KOPT-K1 (cell line): ENCODE results near the gene SMAD3.
"Not testable (repeated sequence)": the region's sequence is repeated elsewhere in the genome, so short reads cannot be mapped to it uniquely, and the experiment has no call there.

ENCODE experiments used
- H3K27ac ChIP-seq: fragments of 200-600 bp; sonication (generic); 2 replicates; pipeline ENCODE4 v1.5.1; 2016; ENCODE audit warnings: antibody characterized with exemption, mild to moderate bottlenecking, low read depth, low read length; ENCODE audit not compliant: poor library complexity, severe bottlenecking
- H3K36me3 ChIP-seq: fragments of 200-600 bp; sonication (generic); 2 replicates; pipeline ENCODE4 v1.5.1; 2017; ENCODE audit warnings: antibody characterized with exemption, mild to moderate bottlenecking, low read length, moderate library complexity; ENCODE audit not compliant: insufficient read depth
- H3K9me3 ChIP-seq: fragments of 200-600 bp; sonication (generic); 2 replicates; pipeline ENCODE4 v1.5.1; 2017; ENCODE audit warnings: antibody characterized with exemption, low read length, mild to moderate bottlenecking; ENCODE audit not compliant: insufficient read depth, poor library complexity, severe bottlenecking

The SMAD3 gene

GRCh38 chr15:67066041-67066958 is 898 bp downstream of the SMAD3 start:
- no peaks in the 10 kb centered on the region for H3K9me3 ChIP-seq
- H3K27ac ChIP-seq = peak overlapping the region; percentile 60
- H3K36me3 ChIP-seq = no peaks in the 10 kb centered on the region

- H3K36me3 ChIP-seq = no peaks in the 10 kb centered on the region
- no peaks in the 10 kb centered on the region for H3K9me3 ChIP-seq
- H3K27ac ChIP-seq = peak overlapping the region; percentile 60
Measured at GRCh38 chr15:67066959-67067853, 1.8 kb downstream of the SMAD3 start.

GRCh38 chr15:67067930-67068551 is 2.6 kb downstream of the SMAD3 start:
- H3K9me3 ChIP-seq = no peaks in the 10 kb centered on the region

DNA sequence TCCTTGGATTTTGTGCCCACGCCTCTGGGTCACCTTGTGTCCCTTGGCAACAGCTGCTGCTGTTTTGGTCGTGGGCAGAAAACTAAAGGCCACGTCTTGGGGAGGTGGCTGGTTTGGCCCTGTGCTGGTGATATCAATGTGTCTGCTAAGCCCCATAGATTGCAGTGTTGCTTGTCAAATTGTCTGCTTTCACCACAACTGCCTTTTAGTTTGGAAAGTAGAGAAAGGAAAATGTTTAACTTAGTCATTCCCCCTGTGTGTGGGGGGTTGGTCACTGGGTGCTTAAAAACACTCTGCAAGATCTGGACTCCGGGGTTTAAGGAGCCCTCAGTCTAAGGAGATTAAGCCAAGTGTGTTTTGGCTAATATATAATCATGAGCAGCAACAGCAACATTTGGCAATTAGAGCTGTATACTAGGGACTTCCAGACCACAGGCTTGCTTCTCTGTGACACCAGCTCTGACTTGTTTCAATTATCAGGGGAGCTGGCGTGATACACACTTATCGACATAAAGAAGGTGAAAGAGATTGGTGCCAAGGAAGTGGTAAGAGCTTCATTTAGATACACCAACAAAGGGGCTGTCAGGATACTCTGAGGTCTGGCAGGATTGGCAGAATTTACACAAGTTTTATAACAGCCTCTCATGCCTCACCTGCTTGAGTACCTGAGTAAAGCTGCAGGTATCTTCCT is 3.5 kb downstream of the SMAD3 start:
- Histone ChIP-seq H3K36me3 (no peaks in the 10 kb centered on the region), H3K27ac (peak overlapping the region; percentile 60), H3K9me3 (no peaks in the 10 kb centered on the region)

More at GRCh38 chr15:67067930-67068551, 2.6 kb downstream of the SMAD3 start:
- H3K27ac ChIP-seq = peak overlapping the region; percentile 60
- H3K36me3 ChIP-seq = no peaks in the 10 kb centered on the region

DNA sequence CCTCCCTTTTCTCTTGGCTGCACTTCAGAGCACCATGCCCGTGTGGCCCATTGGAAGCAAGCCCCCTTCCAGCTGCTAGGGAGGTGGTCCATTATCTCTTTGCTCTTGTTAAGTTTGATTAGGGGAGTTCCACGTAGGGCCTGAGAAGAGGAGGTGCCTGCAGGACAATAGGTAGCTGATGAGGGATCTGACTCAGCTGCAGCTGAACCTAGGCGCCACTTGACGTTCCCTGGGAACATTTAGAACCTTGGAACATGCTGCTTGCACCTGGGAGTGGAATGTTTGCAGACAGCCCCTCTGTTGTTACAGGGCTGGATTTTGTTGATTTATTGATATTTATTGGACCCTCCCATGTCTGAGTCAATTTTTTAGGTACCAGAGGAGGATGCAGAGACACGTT is 4.7 kb downstream of the SMAD3 start:
- Histone ChIP-seq H3K36me3 (no peaks in the 10 kb centered on the region), H3K9me3 (no peaks in the 10 kb centered on the region), H3K27ac (no peak overlapping the region)

DNA sequence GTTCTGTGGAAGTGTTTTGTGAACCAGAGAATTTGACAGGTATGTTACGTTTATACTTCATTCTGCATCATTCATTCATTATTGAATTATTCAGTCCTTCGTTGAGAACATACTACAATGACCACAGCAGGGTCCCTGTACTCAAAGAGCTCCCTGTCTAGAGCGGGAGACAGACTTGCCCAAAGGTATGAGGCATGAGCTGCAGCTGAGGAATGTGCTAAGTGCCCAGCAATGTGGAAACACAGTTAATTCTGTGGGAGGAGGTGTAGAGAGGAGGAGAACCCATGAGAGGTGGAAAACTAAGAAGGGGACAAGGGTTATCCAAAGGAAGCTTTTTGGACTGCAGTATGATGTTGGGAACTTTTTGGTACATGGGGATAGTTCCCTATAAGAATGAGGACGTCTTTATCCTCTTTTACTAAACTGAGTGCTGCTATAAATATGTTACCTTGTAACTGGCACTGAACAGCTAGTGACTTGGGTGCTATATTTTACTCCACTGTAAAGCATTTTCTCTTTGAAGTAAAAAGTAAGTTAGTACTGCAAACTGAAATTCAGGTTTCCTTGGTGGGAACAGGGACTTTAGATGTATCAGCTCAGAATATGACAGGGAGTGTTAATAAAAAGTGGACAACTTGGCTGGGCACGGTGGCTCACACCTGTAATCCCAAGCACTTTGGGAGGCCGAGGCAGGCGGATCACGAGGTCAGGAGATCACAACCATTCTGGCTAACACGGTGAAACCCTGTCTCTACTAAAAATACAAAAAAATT is 5.7 kb downstream of the SMAD3 start:
- H3K9me3 ChIP-seq = no peaks in the 10 kb centered on the region
- no peak overlapping the region for H3K27ac ChIP-seq
- H3K36me3 ChIP-seq = no peaks in the 10 kb centered on the region

DNA sequence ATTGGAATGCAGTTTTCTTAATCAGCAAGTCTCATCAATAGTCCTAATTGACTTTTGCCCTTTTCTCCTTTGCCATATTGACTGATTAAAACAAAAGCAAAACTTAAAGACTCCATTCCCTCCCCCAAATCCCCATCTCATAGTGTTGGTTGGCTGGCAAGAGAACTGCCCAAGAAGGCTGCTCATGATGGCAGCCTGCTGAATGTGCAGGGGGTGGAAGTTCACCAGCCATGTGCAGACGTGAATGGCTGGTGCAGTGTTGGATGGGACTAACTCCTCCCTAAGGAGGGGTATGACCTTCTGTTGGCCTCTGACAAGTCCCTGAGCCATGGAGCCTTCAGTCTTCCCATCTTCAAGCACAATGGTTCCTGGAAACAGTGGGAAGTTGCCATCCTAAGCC is 7.0 kb downstream of the SMAD3 start:
- Histone ChIP-seq H3K36me3 (no peaks in the 10 kb centered on the region), H3K9me3 (no peaks in the 10 kb centered on the region), H3K27ac (peak overlapping the region; percentile 58)

GRCh38 chr15:67072958-67073357 is 7.6 kb downstream of the SMAD3 start:
- Histone ChIP-seq H3K9me3 (no peaks in the 10 kb centered on the region), H3K27ac (peak overlapping the region; percentile 58), H3K36me3 (no peaks in the 10 kb centered on the region)

DNA sequence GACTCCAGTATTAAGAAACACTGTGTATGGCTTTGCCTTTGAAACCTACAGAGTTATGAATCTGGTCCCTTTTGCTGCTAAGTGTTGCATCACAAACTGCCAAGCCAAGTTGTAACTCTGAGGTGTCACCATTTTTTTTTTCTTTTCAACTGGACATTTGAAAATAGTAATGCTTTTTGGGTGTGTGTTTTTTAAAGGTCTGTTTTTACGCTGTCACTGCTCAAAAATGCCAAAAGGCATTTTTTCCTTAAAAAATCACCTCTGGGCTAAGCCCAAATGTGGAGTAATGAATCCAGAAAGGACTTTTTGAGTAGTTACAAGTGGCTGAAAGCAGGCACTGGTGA is 9.5 kb downstream of the SMAD3 start:
- no peaks in the 10 kb centered on the region for H3K9me3 ChIP-seq
- H3K36me3 ChIP-seq = no peaks in the 10 kb centered on the region
- H3K27ac ChIP-seq = peak overlapping the region; percentile 58

DNA sequence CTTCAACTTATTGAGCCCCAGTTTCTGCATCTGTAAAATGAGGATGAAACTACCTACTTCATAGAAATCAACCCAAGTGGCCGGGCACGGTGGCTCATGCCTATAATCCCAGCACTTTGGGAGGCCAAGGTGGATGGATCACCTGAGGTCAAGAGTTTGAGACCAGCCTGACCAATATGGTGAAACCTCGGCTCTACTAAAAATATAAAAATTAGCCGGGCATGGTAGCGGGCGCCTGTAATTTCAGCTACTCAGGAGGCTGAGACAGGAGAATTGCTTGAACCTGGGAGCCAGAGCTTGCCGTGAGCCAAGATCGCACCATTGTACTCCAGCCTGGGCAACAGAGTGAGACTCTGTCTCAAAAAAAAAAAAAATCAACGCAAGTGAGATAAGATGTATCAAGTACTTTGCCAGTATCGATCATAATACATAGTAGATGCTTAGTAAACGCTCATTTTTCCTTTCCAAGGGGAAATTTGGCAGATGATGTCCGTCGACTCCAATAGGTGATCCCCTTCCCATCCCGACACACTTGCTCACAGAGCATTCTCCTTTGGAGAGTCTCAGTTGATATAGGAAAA is 10.2 kb downstream of the SMAD3 start:
- not testable (repeated sequence) for H3K9me3 ChIP-seq, H3K36me3 ChIP-seq
- H3K27ac ChIP-seq = peak overlapping the region; percentile 58

DNA sequence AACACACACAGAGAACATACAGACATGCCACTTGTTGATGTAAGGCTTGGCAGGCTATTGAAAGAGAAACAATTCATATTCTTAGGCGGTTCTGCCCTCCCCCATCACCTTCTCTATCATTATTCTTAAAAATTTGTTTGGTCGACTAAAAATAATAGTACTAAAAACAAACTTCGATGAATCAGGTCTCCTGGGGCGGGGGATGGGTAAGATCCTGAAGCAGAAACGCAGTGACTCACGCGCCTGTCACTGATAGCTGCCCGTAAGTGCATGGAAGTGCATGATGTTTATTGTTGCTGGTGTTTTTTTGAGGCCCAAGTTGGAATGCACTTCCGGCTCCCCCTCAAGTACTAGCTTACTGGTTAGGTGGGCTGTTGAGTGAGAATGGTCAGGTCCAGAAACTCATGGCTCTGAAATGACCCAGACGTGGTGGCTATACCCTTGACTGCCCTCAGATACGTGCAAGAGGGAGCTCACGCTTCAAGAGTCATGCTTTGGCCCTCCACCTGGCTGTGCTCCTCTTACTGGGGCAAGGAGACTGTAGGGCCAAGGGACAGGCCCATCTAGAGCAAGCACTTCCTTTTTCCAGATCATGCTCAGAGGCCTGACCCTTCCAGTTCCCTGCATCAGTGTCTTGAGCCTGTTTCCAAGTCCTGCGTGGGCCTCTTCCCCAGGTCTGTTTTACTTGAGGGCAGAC is 10.9 kb downstream of the SMAD3 start:
- no peak overlapping the region for H3K27ac ChIP-seq
- no peaks in the 10 kb centered on the region for H3K9me3 ChIP-seq
- H3K36me3 ChIP-seq = no peaks in the 10 kb centered on the region

- Histone ChIP-seq H3K36me3 (no peaks in the 10 kb centered on the region), H3K27ac (no peak overlapping the region)
Measured at GRCh38 chr15:67077641-67078215, 12.3 kb downstream of the SMAD3 start.

DNA sequence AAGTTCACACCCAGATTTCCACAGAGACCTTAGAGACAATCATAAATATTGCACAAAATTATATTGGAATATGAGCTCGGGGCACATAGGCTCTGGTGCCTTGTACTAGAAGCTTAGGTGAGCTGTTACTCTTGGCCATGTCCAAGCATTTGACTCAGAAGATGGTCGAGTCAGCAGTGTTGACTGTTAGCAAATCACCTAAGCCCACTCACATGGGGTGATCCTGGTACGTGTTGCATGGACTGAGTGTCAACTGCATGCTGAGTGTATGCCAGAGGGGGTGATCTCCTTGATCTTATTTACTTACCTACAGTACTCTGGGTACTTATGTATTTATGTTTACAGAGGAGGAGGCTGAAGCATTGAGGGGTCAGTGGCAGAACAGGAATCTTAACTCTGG is 14.0 kb downstream of the SMAD3 start:
- Histone ChIP-seq H3K9me3 (no peaks in the 10 kb centered on the region), H3K36me3 (no peaks in the 10 kb centered on the region), H3K27ac (no peak overlapping the region)

More at GRCh38 chr15:67077641-67078215, 12.3 kb downstream of the SMAD3 start:
- no peaks in the 10 kb centered on the region for H3K9me3 ChIP-seq
